NCI-H146 treated with DMSO at 0.1 percent for 48 hours (cell line): ENCODE measurements around the gene PPP2R5C.
A peak's percentile ranks its signal among the peaks of the same experiment; 100 is the strongest.
"Not testable (repeated sequence)": the region's sequence is repeated elsewhere in the genome, so short reads cannot be mapped to it uniquely, and the experiment has no call there.

Experiments used
- DNase-seq: peaks from one replicate; lab custom pipeline; 2025; ENCODE audit not compliant: unreplicated experiment; lab: John Stamatoyannopoulos, UW

Gene PPP2R5C

DNA sequence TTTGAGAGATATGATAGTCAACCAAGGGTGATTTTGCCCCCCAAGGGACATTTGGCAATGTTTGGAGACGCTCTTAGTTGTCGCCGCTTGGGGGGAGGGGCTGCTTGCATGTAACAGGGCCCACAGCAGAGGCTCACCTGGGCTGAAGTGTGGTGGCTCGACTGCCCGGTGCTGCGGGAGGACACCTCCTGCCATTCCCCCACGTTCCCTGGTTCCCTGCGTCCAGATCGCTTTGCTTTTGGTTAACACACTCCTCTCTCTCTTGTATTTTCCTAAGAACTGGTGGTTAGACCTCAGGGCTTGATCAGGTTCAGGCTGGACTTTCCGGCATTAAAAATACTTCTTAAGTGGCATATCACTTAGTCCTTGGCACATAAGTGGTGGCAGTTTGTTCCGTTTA is 18.9 kb downstream of the PPP2R5C start:
- no peak for DNase-seq

DNA sequence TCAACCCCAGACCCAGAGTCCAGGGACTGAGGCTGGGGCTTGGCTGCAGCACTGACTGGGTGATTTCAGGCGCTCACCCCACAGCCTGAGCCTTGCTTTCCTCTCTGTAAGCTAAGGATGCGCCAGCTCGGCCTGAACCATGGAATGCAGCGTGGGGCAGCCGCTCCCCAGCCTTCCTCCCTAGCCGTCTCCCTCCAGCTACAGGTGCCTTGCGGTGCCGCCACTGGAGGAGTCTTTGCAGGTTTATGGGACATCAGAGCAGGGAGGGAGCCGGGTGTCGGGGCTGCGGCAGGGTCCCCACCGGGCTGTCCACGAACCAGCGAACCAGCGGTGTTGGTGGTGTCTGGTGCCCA is 19.4 kb downstream of the PPP2R5C start:
- DNase-seq, result no peak

DNA sequence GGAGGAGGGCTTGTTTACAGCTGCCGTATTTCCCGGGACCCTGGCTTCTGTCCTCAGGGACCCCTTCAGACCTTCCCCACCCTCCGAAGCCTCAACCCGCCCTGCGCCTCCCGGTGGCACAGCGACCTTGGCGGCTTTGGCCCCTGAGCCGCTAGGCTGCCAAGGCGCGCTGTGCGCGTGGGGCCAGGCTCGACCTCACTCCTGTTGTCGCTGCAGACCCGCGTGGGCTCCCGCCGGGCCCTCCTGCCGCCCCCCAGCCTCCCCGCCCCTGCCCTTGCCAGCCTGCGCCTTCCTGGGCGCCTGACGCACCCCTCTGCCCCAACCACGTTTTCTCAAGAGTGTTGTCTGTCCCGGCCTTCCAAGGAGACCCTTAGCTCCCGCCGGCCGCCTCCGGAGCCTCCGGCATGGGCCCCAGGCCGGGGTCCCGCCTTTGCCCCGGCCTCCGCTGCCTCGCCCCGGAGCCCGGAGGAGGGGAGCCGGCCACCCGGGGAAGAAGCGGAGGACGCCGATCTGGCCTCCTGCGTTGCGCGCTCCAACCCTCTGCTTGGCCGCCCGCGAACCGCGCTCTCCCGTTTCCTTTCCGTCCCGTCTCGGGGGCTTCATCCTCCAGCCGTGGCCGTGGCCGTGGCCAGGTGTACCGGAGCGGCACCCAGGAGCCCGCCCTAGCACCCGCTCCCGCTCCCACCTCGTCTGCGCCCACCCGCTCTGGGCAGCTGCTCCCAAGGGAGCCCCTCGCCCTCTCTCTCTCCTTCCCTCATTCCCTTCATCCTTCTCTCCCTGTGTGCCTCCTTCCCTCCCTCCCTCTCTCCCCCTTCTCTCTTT is 19.9 kb downstream of the PPP2R5C start:
- DNase-seq, result no peak

DNA sequence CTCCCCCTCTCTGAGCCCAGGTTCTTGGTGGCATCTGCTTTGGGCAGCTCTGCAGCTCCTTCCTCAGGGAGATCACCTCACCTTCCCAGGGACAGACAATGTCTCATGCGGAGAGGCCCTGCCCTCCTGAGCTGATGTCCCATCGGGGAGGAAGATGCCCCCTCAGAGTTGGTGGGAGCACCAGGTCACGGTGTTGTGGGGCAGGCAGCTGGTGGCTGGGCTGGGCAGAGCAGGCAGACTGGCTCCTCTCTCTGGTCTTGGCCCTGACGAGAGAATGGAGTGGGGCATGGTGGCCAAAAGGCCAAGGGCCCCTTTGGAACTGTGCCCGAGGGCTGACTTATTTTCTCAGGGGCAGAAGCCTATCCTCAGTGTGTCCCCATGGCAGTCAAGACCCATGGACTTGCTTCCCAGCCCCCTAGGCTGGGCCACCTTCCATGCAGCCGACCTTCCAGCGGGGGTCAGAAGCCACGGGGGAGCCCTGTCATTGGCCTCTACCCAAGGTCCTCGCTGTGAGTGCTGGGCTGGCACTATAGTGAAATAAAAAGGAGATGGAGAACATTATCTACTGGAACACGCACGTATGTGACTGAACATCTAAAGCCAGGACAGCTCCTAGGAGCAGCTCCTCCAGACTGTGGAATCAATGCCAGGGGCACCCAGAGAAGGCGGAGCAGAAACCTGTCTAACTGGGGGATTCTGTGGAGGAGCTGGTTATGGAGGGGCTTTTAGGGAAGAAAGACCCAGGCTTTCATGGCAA is 21.9 kb downstream of the PPP2R5C start:
- DNase-seq, result no peak

DNA sequence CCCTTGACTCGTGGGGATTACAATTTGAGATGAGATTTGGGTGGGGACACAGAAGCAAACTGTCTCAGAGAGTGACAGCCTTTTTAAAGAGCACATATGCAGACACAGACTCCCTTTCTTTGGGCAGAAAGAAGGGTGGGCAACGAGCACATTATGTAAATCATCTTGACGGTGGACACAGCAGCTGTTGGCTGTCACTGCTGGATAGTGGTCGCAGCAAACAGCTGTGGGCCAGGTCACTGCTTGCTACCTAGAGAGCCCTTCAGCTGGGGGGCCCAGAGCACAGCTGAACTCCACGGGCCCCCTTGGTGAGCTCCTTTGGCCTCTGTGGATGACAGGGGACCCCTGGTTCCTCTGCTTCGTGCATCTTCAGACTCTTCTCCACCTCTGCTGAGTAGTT is 23.1 kb downstream of the PPP2R5C start:
- no peak for DNase-seq

DNA sequence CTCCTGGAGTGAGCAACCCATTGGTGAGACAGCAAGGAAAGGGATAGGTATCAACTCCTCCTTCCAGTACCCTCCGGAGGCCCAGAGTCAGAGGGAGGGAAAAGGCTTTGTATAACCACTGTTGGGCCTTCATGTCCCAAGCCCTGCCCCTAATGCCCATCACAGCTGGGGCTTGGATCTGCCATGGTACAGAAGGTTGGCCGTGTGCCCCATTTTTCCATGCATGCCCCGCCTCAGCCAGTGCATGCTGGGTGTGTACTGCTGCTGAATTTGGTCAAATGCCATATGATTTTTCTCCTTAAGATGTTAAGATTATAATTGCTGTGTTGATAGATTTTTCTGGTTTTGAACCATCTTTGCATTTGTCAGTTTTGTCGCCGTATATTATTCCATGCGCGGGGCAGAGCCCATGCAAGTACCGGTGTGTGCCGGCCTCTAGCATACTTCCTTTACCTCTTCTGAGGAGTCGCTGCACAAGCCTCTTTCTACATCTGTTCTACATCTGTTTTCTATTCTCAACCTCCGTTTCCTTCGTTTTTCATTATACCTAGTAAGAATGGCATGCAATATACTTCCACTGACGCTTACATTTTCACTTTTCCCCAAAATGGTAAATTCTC is 26.6 kb downstream of the PPP2R5C start:
- DNase-seq, result no peak

DNA sequence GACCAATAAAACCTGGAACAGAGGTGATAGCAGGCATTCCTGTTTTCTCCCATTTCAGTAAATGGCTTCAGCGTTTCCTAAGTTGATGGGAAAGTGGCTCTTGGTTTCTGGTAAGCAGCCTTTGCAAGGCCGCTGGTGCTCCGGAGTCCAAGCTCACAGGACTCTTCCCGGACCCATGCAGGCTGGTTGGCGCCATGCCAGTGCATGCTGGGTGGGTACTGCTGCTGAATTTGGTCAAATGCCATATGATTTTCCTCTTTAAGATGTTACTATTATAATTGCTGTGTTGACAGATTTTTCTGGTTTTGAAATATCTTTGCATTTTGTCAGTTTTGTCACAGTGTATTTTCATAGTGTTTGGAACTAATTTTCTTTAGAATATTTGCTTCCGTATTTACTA is 27.7 kb downstream of the PPP2R5C start:
- no peak for DNase-seq

DNA sequence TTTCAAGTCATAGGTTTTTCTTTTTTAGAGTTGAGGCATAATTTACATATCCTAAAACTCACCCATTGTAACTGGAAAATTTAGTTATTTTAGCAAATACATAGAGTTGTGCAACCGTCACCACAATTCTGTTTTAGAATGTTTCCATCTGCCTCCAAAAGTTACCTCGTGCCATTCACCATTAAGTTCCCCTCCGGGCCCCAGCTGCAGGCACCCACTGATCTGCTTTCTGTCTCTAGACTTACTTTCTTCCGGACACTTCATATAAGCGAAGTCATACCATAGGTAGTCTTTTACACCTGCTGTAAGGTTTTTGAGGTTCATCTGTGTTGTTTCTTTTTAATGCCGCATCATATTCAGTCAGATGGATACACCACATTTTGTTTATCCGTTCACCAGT is 28.7 kb downstream of the PPP2R5C start:
- DNase-seq, result no peak

DNA sequence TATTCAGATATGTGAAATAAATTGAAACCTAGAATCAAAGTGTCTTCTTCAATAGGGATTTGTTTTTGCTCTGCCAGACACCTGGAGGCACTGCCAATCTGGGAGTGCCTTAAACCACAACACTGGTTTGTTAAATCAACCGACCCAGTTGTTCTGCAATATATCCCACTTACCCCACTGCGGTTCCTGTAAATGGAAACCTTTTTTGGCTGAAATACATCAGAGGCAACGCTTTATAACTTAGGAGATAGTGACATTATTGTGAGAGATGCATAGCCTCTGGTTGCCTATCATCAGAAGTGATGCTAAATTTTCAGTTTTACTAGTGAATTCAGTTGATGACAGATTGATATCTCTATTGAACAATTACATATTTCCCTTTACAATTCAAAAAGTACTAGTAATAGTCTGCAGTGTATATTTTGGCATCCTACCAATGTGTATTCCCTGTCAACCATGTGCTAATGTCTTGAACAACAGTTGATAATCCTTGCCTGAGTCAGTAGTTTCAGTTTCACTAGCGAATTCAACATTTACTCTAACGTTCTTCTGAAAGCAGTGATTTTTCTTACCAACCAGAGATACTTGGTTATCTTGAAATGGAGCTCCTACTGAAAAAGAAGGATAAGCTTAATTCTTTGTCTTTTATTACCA is 30.5 kb downstream of the PPP2R5C start:
- no peak for DNase-seq

DNA sequence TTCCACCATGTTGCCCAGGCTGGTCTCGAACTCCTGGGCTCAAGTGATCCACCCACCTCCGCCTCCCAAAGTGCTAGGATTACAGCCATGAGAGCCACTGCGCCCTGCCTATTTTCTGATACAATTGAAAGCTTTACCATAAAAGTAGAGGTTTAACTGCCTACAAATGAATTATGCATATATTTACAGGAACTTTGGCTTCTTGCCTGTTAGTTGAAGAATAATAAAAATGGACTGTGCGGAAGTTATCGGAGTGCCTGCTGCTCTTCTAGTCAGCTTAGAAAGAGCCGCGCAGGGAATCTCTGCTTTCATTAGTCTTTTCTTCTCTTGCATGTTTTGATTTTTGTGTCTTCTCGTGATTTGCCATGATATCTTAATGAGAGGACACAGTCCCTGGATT is 34.5 kb downstream of the PPP2R5C start:
- no peak for DNase-seq

DNA sequence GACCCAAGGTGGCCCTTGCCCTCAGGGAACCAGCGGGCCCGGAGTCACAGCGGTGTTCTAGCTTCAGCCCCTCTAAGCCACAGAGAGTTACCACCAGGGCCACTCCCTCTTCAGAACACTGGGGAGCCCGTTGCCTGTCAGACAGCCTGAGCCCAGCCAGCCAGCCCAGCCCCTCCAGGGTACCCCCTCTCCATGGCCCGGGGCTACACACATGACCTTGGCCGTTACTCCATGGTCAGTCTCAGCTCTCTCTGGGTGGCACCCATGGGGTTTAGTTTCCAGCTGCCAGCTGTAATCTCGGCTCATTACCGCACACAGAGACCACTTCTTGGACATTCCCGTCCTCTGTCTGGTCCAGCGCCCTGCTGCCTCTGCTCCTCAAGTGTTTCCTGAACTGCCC is 35.0 kb downstream of the PPP2R5C start:
- no peak for DNase-seq

DNA sequence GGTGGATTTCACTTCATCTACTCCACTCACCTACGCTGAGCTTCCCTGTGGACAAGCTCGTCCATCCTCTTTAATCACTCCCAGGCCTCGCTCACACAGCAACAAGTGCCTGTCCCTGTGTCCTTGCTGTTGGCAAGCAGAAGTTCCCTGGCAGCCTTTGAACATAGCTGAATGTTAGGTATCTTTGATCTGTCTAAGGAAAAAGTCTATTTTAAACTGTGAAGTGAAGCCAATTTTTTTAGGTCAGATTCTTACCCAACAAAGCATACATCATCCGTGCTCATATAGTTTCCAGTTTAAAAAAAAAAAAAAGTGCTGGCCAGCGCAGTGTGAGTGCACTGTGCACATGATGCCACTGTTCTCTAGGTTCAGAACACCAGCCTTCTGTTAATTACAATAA is 36.3 kb downstream of the PPP2R5C start:
- no peak for DNase-seq

DNA sequence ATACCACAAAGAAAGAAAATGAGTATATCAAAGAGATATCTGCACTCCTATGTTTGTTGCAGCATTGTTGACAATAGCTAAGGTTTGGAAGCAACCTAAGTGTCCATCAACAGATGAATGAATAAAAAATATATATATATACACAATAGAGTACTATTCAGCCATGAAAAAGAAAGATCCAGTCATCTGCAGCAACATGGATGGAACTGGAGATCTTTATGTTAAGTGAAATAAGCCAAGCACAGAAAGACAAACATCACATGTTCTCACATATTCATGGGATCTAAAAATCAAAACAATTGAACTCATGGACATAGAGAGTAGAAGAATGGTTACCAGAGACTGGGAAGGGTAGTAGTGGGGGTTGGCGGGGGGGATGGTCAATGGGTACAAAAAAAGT is 42.9 kb downstream of the PPP2R5C start:
- DNase-seq, result not testable (repeated sequence)

DNA sequence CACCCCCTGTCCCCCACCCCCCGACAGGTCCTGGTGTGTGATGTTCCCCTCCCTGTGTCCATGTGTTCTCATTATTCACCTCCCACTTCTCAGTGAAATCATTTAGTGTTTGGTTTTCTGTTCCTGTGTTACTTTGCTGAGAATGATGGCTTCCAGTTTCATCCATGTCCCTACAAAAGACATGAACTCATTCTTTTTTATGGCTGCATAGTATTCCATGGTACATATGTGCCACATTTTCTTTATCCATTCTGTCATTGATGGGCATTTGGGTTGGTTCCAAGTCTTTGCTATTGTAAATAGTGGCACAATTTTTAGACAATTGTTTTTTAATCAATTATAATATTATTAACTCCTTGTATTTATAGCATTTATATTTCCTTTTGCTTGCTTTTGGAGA is 44.7 kb downstream of the PPP2R5C start:
- DNase-seq, result not testable (repeated sequence)

DNA sequence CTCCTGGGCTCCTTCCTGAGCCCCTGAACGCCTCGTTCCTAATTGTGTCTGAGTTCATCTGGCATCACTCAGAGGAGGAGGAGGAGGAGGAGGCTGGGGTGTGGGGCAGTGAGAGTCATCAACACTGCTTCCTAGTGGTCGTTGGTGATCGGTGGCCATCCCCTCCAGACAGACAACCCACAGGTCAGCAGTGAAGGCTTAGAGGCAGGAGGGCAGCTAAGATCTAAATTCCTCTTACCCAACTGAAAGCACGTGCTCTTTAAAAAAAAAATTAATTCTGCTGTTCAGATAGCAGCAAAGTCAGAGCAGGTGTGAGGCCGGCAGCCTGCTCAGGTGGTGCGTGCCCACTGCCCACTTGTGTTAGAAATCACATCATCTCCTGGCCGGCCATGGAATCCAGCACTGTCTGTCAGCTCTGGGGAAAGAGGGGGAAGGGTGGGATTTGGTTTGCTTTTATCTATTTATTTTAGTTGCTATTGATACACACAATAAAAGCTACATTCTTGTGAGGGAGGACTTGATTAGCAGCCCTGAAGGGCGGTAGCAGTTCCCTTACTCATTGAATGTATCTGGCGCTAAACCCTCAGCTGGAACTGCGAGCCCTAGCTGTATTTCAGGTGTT is 46.6 kb downstream of the PPP2R5C start:
- peak; percentile 28 for DNase-seq

DNA sequence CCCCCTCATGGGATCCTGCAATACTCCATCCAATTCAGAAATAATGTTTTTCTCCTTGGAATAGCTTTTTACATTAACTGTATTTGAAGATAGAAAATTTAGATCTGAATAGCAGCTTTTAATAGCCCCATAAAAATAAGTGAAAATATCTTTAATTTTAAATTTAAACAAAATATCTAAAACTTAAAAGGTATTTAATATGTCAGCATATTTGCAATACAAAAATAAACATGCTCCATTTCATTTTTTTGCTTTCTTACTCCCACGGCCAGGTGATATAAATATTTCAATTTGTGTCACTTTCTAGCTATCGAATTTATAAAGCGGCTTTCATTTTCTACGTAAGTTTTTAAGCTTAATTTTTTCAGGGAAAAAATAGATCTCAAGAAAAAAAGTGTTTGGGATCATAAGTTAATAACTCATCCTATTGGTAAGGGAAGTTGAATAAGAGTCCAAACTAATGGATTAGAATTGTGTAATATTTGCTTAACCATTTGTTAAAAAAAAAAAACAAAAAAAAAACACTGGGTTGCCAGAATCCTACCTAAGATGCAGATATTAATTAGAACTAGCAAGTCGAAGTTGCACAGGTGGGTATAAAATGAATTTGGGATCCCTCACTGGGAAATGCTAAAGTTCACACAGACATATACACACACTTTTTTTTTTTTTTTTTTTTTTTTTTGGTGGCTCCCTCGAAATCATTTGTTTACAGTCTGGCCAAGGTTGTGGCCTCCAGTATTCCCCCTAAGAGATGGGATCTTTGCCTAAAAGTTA is 47.6 kb downstream of the PPP2R5C start:
- DNase-seq, result no peak

DNA sequence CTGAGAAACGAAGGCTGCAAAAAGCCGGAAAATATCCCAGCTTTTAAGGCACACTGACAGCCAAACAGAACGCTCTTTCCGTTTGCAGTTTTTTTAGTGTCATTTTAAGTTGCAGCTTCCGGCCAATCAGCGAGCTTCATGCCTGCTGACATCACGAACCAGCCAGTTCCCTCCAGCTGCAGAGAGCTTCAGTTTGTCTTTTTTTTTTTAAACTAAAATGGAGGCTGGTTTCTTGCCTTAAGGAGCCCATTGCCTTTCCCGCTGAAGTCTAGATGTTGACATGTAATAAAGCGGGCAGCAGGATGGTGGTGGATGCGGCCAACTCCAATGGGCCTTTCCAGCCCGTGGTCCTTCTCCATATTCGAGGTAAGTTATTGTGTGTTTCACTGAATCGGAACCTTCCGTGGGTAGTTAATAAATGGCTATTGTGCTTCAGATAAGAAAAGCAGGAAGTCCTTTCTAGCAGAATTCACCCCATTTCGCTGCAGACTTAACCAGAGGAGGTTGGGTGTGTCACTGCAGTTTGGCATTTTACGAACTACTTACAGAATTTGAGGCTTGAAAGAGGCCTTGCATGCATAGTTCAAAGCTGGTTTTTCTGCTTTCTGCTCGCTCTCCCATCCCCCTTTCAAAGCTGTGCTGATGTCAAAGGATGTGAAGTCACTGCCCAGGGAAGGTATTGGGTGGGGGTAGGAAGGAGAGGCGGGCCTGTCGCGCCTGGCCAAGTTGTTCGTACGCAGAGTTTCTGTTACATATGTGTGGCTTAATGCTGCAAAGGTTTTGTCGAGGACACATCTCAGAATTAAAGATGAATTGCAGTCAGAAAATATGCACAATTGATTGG is 48.4 kb downstream of the PPP2R5C start:
- peak; percentile 84 for DNase-seq

DNA sequence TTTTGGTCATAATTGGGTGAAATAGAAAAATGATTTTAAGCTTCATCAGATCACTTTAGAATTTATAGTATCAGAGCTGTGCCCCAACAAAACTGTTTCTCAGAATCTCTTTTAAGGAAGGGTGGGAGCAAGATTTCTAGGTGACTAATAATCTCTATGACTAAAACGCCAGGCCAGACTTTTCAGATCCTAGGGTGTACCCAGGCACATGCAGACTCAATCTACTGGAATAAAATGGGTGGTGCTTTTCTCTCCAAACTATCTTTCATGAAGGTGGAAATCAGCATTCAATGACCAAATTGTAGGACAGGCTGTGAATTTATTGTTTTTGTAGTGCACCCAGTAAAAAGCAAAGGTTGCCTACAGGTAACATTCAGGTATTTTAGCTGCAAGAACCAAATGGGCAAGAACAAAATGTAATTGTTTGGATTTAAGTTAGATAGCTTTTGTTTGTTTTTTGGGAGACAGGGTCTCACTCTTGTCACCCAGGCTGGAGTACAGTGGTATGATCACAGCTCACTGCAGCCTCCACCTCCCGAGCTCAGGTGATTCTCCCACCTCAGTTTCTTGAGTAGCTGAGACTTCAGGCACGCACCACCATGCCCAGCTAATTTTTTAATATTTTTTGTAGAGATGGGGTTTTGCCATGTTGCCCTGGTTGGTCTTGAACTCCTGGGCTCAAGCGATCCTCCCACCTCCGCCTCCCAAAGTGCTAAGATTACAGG is 49.5 kb downstream of the PPP2R5C start:
- no peak for DNase-seq

DNA sequence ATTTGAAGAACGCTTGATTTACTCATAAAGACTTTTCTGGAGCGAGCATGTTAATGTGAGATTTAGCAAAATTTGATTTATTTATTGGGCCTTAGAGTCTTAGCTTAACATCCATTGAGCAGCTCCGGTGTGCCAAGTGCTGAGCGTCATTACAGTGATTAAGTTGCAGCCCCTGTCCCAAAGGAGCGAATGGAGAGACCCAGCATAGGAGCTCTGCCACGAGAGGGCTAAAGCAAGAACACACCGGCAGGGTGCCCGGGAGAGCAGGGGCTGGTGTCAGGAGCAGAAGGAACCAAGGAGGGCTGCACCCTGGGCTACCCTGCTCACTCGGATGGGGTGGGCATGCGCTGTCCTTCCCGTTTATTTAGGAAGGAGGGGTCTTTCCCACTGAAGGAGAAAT is 50.6 kb downstream of the PPP2R5C start:
- DNase-seq, result no peak
